Activated effector memory CD4-positive, alpha-beta T cell treated with anti-CD3 and anti-CD28 coated beads, Interleukin-2, amount 50 U/mL, for 16 hours (primary cell): Measurements from ENCODE around the gene SCAMP5.

Experiments used
- DNase-seq: peaks from one replicate; pipeline ENCODE4 v3.0.0-alpha.2; 2020

SCAMP5 gene

GRCh38 chr15:74995182-74995778 is at the start of gene SCAMP5:
Gene SCAMP5, plus strand, starts transcription at chr15:74995563. Its CDS starts 16,277 bp downstream, at chr15:75011840.
- DNase-seq: peak; percentile 95

GRCh38 chr15:74950078-74950908 is 45.1 kb upstream of the SCAMP5 start:
- peak; percentile 91 for DNase-seq

- no peak for DNase-seq
These were observed 44.4 kb upstream of the SCAMP5 start for GRCh38 chr15:74951006-74951405.

- DNase-seq: no peak
These were observed 40.8 kb upstream of the SCAMP5 start for GRCh38 chr15:74954515-74954914.

GRCh38 chr15:74955017-74955416 is 40.3 kb upstream of the SCAMP5 start:
- no peak for DNase-seq

GRCh38 chr15:74955796-74956647 is 39.3 kb upstream of the SCAMP5 start:
- peak; percentile 87 for DNase-seq

GRCh38 chr15:74956648-74957475 is 38.5 kb upstream of the SCAMP5 start, which contains the start of gene RPP25:
Gene RPP25, minus strand, starts transcription at chr15:74956772. Its CDS starts 189 bp downstream, at chr15:74956583.
- DNase-seq: peak; percentile 90

- no peak for DNase-seq
These were observed 37.8 kb upstream of the SCAMP5 start for GRCh38 chr15:74957476-74958035.

- no peak for DNase-seq
These were observed 36.9 kb upstream of the SCAMP5 start for GRCh38 chr15:74958320-74958907.

GRCh38 chr15:74958908-74959585 is 36.3 kb upstream of the SCAMP5 start:
- DNase-seq: no peak

- no peak for DNase-seq
These were observed 35.8 kb upstream of the SCAMP5 start for GRCh38 chr15:74959586-74959939.

GRCh38 chr15:74960286-74960685 is 35.1 kb upstream of the SCAMP5 start:
- DNase-seq: no peak

GRCh38 chr15:74960995-74961588 is 34.3 kb upstream of the SCAMP5 start:
- DNase-seq: no peak

GRCh38 chr15:74961616-74962015 is 33.7 kb upstream of the SCAMP5 start:
- no peak for DNase-seq

GRCh38 chr15:74962219-74962618 is 33.1 kb upstream of the SCAMP5 start:
- DNase-seq: no peak

GRCh38 chr15:74962671-74963070 is 32.7 kb upstream of the SCAMP5 start:
- no peak for DNase-seq

GRCh38 chr15:74963213-74963612 is 32.1 kb upstream of the SCAMP5 start:
- no peak for DNase-seq

- DNase-seq: no peak
These were observed 30.6 kb upstream of the SCAMP5 start for GRCh38 chr15:74964794-74965193.

- DNase-seq: no peak
These were observed 27.7 kb upstream of the SCAMP5 start for GRCh38 chr15:74967670-74968069.

- no peak for DNase-seq
These were observed 19.2 kb upstream of the SCAMP5 start for GRCh38 chr15:74976159-74976558.

GRCh38 chr15:74977599-74977998 is 17.8 kb upstream of the SCAMP5 start:
- DNase-seq: no peak
